Parathyroid adenoma (tissue), 2 donors: ENCODE measurements around the gene ATXN7.

ENCODE experiments used
- H2AFZ ChIP-seq: fragments of 300-600 bp; sonication (generic); one replicate; pipeline ENCODE4 v1.7.0; 2017; ENCODE audit warnings: antibody characterized with exemption, mild to moderate bottlenecking
- H3K27ac ChIP-seq: fragments of 300-600 bp; sonication (generic); one replicate; pipeline ENCODE4 v1.7.0; 2017
- H3K27me3 ChIP-seq: fragments of 300-600 bp; sonication (generic); one replicate; pipeline ENCODE4 v1.7.0; 2017; ENCODE audit warnings: low read length; ENCODE audit not compliant: control insufficient read depth, insufficient read depth
- H3K36me3 ChIP-seq: fragments of 300-600 bp; sonication (generic); one replicate; pipeline ENCODE4 v1.7.0; 2017; ENCODE audit warnings: low read length; ENCODE audit not compliant: control insufficient read depth, insufficient read depth
- H3K4me1 ChIP-seq: fragments of 300-600 bp; sonication (generic); one replicate; pipeline ENCODE4 v1.7.0; 2017; ENCODE audit warnings: control low read depth
- H3K4me2 ChIP-seq: fragments of 300-600 bp; sonication (generic); one replicate; pipeline ENCODE4 v1.7.0; 2017; ENCODE audit warnings: low read length
- H3K4me3 ChIP-seq: fragments of 300-600 bp; sonication (generic); one replicate; pipeline ENCODE4 v1.7.0; 2017; ENCODE audit warnings: low read depth, low read length
- H3K79me2 ChIP-seq: fragments of 300-600 bp; sonication (generic); one replicate; pipeline ENCODE4 v1.7.0; 2017; ENCODE audit warnings: control low read depth
- H3K9ac ChIP-seq: fragments of 300-600 bp; sonication (generic); one replicate; pipeline ENCODE4 v1.7.0; 2017; ENCODE audit warnings: mild to moderate bottlenecking
- H3K9me3 ChIP-seq: fragments of 300-600 bp; sonication (generic); one replicate; pipeline ENCODE4 v1.7.0; 2017; ENCODE audit warnings: low read length; ENCODE audit not compliant: control insufficient read depth
- TF ChIP-seq, protein P1 (sequence below): fragments of 300-600 bp; sonication (generic); IDR thresholded peaks from one replicate; pipeline ENCODE4 v1.7.0; 2017; ENCODE audit warnings: antibody characterized with exemption, mild to moderate bottlenecking
- donor health status: primary hyperparathyroidism.

ATXN7 gene

DNA sequence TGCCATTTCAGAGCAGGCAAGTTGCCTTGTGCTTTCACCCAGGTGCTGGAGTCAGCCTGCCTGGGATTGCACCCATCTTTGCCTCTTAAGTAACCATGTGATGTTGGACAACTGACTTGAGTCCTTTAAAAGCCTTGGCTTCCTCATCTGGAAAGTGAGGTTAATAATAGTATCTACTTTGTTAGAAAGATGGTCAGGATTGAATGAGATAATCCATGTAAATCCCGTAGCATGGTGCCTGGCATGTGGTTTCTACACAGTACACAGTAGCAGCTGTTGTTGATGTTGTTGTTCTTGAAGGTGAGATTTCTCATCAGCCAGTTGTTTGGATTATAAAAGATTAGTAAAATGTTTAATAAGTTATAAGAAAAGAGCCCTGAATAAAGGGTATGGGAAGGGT, 110.8 kb downstream of the ATXN7 start:
- no peak overlapping the region for H3K4me3 ChIP-seq
- H2AFZ ChIP-seq: no peak overlapping the region
- peaks cover 41% of the 10 kb centered on the region for H3K79me2 ChIP-seq
- TF ChIP-seq, protein P1, sequence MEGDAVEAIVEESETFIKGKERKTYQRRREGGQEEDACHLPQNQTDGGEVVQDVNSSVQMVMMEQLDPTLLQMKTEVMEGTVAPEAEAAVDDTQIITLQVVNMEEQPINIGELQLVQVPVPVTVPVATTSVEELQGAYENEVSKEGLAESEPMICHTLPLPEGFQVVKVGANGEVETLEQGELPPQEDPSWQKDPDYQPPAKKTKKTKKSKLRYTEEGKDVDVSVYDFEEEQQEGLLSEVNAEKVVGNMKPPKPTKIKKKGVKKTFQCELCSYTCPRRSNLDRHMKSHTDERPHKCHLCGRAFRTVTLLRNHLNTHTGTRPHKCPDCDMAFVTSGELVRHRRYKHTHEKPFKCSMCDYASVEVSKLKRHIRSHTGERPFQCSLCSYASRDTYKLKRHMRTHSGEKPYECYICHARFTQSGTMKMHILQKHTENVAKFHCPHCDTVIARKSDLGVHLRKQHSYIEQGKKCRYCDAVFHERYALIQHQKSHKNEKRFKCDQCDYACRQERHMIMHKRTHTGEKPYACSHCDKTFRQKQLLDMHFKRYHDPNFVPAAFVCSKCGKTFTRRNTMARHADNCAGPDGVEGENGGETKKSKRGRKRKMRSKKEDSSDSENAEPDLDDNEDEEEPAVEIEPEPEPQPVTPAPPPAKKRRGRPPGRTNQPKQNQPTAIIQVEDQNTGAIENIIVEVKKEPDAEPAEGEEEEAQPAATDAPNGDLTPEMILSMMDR: no peak
- H3K4me1 ChIP-seq: peaks cover 22% of the 10 kb centered on the region
- H3K27ac ChIP-seq: no peak overlapping the region
- H3K9me3 ChIP-seq: no peaks in the 10 kb centered on the region
- H3K36me3 ChIP-seq: no peaks in the 10 kb centered on the region
- no peaks in the 10 kb centered on the region for H3K27me3 ChIP-seq
- H3K9ac ChIP-seq: no peak overlapping the region
- no peak overlapping the region for H3K4me2 ChIP-seq

DNA sequence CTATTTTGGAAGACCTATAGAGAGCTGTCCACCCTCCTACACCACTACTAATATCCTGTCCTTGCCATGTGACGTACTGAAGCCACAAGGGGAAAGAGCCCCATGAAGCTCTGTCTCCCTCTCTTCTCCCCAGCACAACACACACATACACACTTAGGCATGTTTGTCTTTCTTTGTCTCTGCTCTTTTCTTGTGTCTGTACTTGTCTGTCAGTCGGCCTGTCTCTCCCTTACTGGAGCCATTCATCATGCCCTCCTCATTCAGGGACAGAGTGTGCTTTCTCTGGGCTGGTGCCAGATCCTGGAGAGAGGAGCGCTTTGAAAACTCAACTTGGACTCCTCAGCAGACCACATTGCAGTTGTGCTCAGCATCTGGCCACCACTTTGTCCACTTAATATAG, 112.1 kb downstream of the ATXN7 start:
- H3K36me3 ChIP-seq: no peaks in the 10 kb centered on the region
- no peak overlapping the region for H3K9ac ChIP-seq
- TF ChIP-seq, protein P1: no peak
- H3K4me2 ChIP-seq: no peak overlapping the region
- no peak overlapping the region for H3K27ac ChIP-seq
- peaks cover 14% of the 10 kb centered on the region for H3K4me1 ChIP-seq
- H3K9me3 ChIP-seq: no peaks in the 10 kb centered on the region
- H2AFZ ChIP-seq: no peak overlapping the region
- no peak overlapping the region for H3K4me3 ChIP-seq
- H3K79me2 ChIP-seq: peaks cover 36% of the 10 kb centered on the region
- no peaks in the 10 kb centered on the region for H3K27me3 ChIP-seq

DNA sequence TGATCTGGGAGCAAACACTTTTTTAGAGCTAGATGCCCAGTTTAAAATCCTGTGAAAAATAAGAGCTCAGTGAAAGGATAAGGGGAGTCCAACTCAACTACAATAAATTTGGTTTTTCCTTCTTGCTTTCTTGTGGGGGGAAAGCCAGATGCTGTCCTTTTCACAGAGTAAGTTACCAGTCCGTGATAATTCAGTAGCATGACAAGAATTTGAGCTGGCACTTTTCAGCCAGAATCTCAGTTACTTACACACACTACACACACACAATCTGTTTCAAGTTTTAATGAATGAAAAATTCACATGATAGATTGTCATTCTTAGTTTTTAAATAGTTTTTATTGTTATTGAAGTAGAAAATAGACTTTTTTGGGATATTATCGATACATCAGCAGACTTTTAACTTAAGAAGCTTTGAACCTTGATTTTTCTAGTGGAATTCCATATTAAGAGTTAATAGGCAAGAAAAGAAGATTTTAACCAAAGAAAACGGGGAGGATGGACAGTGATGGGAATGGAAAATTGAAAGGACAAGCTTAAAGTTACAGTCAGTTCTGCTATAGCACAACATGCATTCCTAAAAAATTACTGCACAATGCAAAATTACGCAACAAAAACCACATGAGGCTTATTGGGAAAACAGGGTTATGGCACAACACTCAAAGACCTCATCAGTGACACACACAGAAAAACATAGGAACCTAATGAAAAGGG, 112.6 kb downstream of the ATXN7 start:
- Histone ChIP-seq H3K27ac (no peak overlapping the region), H3K4me1 (peaks cover 14% of the 10 kb centered on the region), H3K9ac (no peak overlapping the region), H3K27me3 (no peaks in the 10 kb centered on the region), H3K36me3 (no peaks in the 10 kb centered on the region), H3K79me2 (peaks cover 34% of the 10 kb centered on the region), H3K4me2 (no peak overlapping the region), H3K4me3 (no peak overlapping the region), H3K9me3 (no peaks in the 10 kb centered on the region), H2AFZ (no peak overlapping the region)
- TF ChIP-seq, protein P1: no peak

DNA sequence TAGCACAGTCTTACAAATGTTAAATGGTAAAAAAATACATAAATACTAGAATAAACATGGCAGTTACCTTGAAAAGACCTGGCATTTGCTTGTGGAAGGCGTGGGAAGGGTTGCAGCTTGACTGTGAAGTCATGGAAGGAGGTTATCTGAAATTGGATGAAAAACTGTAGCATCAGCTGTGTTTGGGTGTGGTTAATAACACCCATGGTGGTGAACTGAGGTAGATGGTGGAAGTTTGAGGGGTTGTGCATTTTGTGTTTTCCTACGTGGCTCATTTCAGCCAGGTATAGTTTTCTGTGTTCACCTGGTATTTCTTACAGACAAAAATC, 113.2 kb downstream of the ATXN7 start:
- no peak overlapping the region for H3K27ac ChIP-seq

More for the DNA sequence above, 113.2 kb downstream of the ATXN7 start:
- Histone ChIP-seq H2AFZ (no peak overlapping the region), H3K27me3 (no peaks in the 10 kb centered on the region), H3K4me3 (no peak overlapping the region), H3K9ac (no peak overlapping the region), H3K79me2 (peaks cover 34% of the 10 kb centered on the region), H3K4me1 (peaks cover 14% of the 10 kb centered on the region), H3K9me3 (no peaks in the 10 kb centered on the region), H3K36me3 (no peaks in the 10 kb centered on the region), H3K4me2 (no peak overlapping the region)
- TF ChIP-seq, protein P1: no peak
